D721Med (cell line): ENCODE results near the gene AUTS2.

Experiments
- DNase-seq: peaks from one replicate; pipeline ENCODE4 v3.0.0; 2011; ENCODE audit warnings: low spot score; ENCODE audit not compliant: insufficient read length
- FAIRE-seq: peaks from 2 replicates; lab custom pipeline; 2011; peaks lifted over from hg19 to GRCh38; lab: Jason Lieb, UNC
- TF ChIP-seq, protein P1 (sequence below): IDR thresholded peaks from 2 replicates; pipeline ENCODE4 v1.5.1; 2012; ENCODE audit warnings: mild to moderate bottlenecking, control low read depth; ENCODE audit not compliant: insufficient read depth; ENCODE audit errors: missing control alignments

Gene AUTS2

DNA sequence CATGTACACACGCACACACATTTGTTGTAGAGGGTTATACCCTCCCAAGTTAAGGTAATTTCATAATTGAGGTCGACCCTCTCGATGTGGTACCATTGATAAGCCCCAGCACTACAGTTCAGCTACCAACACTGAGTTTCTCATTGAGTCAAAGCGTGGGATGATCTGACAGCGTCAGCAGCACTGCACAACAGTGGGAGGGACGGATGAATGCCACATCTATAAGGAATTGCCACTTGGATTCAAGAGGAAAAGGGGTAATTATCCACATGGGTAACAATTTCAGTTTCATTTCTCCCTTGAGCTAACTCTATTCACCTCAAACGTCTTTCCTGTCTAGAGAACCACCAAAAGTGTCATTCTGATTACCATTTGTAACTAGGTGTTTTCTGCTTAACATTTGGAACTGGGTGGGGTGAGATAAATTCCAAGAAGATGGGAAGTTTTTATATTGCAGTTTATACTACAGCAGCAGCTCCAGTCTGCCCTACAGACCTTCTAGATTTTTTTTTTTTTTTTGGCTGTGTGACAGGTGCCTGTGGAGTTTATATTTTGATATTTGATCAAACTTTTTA, 342.9 kb downstream of the AUTS2 start:
- DNase-seq (no peak), FAIRE-seq (no peak)
- TF ChIP-seq, protein P1, sequence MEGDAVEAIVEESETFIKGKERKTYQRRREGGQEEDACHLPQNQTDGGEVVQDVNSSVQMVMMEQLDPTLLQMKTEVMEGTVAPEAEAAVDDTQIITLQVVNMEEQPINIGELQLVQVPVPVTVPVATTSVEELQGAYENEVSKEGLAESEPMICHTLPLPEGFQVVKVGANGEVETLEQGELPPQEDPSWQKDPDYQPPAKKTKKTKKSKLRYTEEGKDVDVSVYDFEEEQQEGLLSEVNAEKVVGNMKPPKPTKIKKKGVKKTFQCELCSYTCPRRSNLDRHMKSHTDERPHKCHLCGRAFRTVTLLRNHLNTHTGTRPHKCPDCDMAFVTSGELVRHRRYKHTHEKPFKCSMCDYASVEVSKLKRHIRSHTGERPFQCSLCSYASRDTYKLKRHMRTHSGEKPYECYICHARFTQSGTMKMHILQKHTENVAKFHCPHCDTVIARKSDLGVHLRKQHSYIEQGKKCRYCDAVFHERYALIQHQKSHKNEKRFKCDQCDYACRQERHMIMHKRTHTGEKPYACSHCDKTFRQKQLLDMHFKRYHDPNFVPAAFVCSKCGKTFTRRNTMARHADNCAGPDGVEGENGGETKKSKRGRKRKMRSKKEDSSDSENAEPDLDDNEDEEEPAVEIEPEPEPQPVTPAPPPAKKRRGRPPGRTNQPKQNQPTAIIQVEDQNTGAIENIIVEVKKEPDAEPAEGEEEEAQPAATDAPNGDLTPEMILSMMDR, result no peak

DNA sequence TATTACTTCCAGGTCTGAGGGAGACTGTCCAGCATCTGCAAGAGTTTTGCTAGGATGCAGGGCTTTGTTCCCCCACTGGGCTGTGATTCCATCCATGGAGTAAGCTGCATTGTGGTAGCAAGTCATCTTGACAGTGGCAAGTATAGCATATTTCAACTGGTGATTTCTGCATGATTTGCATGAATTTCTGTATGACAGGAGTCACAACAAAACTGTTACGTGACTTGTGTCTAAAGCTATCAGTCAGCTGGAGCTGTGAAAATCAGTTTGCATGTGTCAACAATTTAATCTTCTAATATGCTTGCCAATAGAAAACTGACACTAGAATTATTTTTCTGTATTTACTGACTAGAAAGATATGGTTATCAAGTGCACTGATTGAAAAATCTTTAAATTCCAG, 344.3 kb downstream of the AUTS2 start:
- FAIRE-seq, result no peak
- TF ChIP-seq, protein P1, result no peak
- no peak for DNase-seq

DNA sequence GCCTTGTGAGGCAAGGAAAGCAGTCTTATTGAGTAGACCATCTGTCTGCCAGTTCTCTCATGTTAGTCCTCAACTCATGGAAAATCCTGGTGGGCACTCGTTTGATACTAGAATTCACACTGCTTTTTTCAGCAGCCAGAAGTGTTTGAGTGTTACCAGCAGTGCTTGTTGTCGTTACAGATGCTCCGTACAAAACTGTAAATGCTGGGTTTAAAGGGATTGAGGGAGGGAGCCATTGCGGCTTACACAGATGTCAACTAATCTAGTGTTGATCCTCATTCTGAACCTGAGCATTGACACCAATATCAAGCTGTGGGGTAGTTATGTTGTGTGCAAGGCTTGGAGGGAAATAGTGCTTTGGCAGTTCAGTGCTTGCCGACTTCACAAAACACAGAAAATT, 348.6 kb downstream of the AUTS2 start:
- FAIRE-seq (peak; percentile 95), DNase-seq (no peak)
- TF ChIP-seq, protein P1, result no peak

DNA sequence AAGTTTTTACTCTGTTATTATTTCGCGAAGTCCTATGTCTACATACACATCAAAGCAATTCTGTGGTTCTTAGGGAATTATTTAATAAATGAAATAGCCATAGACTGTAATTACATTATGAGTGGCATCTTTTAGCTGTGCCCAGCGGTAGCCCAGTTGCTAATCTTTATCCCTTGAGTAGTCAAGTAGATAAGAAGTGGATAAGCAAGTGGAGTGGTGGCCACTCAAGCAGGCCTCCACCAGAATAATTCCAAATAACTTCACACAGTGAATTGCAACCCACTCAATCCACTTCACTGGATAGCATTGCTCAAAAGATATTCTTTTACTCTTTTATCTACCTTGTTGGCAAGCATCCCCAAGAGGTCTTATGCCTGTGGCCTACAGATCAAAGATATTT, 349.7 kb downstream of the AUTS2 start:
- TF ChIP-seq, protein P1, result no peak
- peak; percentile 58 for FAIRE-seq
- DNase-seq, result no peak

DNA sequence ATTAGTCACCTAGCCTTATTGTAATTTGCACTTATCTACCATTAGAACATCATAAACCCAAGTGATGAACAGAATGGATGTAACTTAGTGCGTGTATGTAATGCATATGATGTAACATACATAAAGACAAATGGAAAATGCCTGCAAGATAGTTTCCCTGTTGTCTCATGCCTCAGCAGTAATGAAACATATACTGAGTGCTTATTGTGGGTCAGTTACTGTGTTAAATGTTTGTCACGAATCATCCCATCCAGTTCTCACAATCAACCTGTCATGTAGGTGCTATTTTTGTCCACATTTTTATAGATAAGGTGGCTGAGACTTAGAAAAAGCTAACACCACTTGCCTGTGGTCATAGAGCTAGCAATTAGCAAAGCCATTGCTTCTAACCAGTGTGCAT, 350.8 kb downstream of the AUTS2 start:
- FAIRE-seq (no peak), DNase-seq (no peak)
- TF ChIP-seq, protein P1, result no peak

DNA sequence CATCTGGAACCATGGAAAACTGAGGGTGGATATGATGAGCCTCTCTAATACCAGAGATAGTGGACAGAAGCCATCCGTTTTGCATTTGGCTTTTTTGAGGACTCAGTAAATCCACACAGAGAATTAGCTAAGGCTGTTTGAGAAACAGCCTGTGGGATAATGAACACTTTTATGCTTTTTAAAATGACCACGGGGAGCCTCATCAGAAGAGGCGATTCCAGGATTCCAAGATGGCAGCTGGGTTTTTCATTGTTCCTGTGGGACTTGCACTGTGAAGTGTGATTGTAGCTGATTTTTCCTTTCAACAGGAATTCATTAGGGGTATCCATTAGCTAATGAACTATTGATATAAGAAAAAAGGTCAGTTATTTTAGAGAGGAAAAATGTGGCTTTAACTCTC, 353.2 kb downstream of the AUTS2 start:
- TF ChIP-seq, protein P1, result no peak
- FAIRE-seq (no peak), DNase-seq (no peak)
